ENCODE measurements around the gene RPA1. TPM values are rescaled to one million over a fixed set of nuclear protein-coding genes. Genes with fewer than 3 reads are reported as not detected.

RPA1 gene
- total and polyA plus RNA-seq, 7 experiments from 2014 or later, result 57.8 to 264 (median 85.2) TPM

GRCh38 chr17:1786708-1787107 is 43.1 kb upstream of the RPA1 start:
- ATAC-seq, result no peak
- H3K4me3 Mint-ChIP-seq, result no peak overlapping the region
- Histone ChIP-seq H3K4me1 (ENCODE audit: control insufficient read depth in 2 of 2, insufficient read depth in 2 of 2, low read length in 2 of 2) (no peaks in the 10 kb centered on the region), H3K27me3 (ENCODE audit: control insufficient read depth in 2 of 2, insufficient read depth in 2 of 2, low read length in 2 of 2) (no peaks in the 10 kb centered on the region), H3K36me3 (ENCODE audit: control insufficient read depth in 2 of 3, insufficient read depth in 3 of 3, low read length in 3 of 3) (peaks cover 0 to 51% (median 7%) of the 10 kb centered on the region in 3 experiments), H3K27ac (ENCODE audit: low read depth, low read length) (no peak overlapping the region), H3K9me3 (ENCODE audit: control insufficient read depth in 2 of 3, low read length in 3 of 3) (no peaks in the 10 kb centered on the region), H3K4me3 (ENCODE audit: low read length) (no peak overlapping the region)
- intact Hi-C loops (cut with micrococcal nuclease), result no loop called here
- no peaks in the 10 kb centered on the region for H3K9me3 Mint-ChIP-seq
- no peak for DNase-seq
- CTCF ChIA-PET, result interaction anchor here (1.1 kb wide), 1 partner anchor 65 kb away, joined by 5 read pairs; no protein-coding TSS in a partner anchor
- H3K27ac Mint-ChIP-seq, result no peak overlapping the region
- POLR2A ChIA-PET, result interaction anchor here (0.7 kb wide), 1 partner anchor 118 kb away, joined by 3 read pairs; no protein-coding TSS in a partner anchor
- peaks cover 0 to 34% (median 22%) of the 10 kb centered on the region in 5 donors for H3K36me3 Mint-ChIP-seq
- no peaks in the 10 kb centered on the region for H3K27me3 Mint-ChIP-seq
- peaks cover 2 to 20% (median 16%) of the 10 kb centered on the region in 7 donors for H3K4me1 Mint-ChIP-seq

DNA sequence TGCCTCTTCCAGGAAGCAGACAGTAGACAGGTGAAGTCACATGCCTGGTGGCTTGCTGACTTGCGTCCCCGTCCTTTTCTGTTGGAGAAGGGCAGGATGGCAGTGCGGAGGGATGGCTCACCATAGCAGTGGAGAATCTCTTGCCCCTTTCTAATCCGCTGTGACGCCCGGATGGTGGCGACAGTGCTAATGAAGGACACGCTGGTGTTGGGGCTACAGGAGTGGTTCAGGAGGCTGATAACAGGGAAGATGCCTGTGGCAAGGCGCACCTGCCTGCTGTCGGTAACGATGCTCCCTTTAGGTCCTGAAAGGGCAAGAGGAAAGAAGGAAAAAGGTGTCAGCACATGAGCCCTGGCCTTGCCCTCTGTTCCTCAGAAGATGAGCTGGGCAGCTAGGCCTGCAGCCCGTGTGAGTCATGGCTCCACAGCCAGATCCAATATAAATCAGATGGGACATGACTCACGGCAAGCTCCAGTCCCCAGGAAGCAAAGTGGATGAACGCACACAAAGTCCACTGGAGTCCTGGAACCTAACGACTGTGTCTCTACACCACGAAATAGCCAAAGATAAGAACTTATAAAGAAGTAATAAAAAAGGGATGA is 42.4 kb upstream of the RPA1 start:
- no peaks in the 10 kb centered on the region for H3K9me3 Mint-ChIP-seq
- Histone ChIP-seq H3K4me1 (ENCODE audit: control insufficient read depth in 2 of 2, insufficient read depth in 2 of 2, low read length in 2 of 2) (no peaks in the 10 kb centered on the region), H3K27me3 (ENCODE audit: control insufficient read depth in 2 of 2, insufficient read depth in 2 of 2, low read length in 2 of 2) (no peaks in the 10 kb centered on the region), H3K27ac (ENCODE audit: low read depth, low read length) (no peak overlapping the region), H3K4me3 (ENCODE audit: low read length) (no peak overlapping the region), H3K36me3 (ENCODE audit: control insufficient read depth in 2 of 3, insufficient read depth in 3 of 3, low read length in 3 of 3) (peaks cover 0 to 45% (median 7%) of the 10 kb centered on the region in 3 experiments), H3K9me3 (ENCODE audit: control insufficient read depth in 2 of 3, low read length in 3 of 3) (no peaks in the 10 kb centered on the region)
- peak overlapping the region in 1 of 9 donors; percentile 31 for H3K27ac Mint-ChIP-seq
- POLR2A ChIA-PET, result interaction anchor here (0.7 kb wide), 1 partner anchor 118 kb away, joined by 3 read pairs; no protein-coding TSS in a partner anchor
- peaks cover 0 to 31% (median 18%) of the 10 kb centered on the region in 5 donors for H3K36me3 Mint-ChIP-seq
- CTCF ChIA-PET, result interaction anchor here (0.5 to 1.1 kb wide), 2 partner anchors 66 to 80 kb away, joined by 3 to 5 read pairs; no protein-coding TSS in a partner anchor
- H3K4me3 Mint-ChIP-seq, result no peak overlapping the region
- no peaks in the 10 kb centered on the region for H3K27me3 Mint-ChIP-seq
- intact Hi-C loops (cut with micrococcal nuclease), result no loop called here
- DNase-seq (no peak), ATAC-seq (no peak)
- H3K4me1 Mint-ChIP-seq, result peaks cover 2 to 20% (median 16%) of the 10 kb centered on the region in 7 donors

- intact Hi-C loops (cut with micrococcal nuclease), result no loop called here
- Mint-ChIP-seq H3K27me3 (no peaks in the 10 kb centered on the region), H3K36me3 (peaks cover 0 to 24% (median 9%) of the 10 kb centered on the region in 5 donors), H3K27ac (no peak overlapping the region), H3K4me3 (no peak overlapping the region), H3K9me3 (no peaks in the 10 kb centered on the region), H3K4me1 (peaks cover 0 to 9% (median 5%) of the 10 kb centered on the region in 7 donors)
- no peak overlapping the region for H3K4me3 ChIP-seq (ENCODE audit: low read length)
- H3K4me1 ChIP-seq (ENCODE audit: control insufficient read depth in 2 of 2, insufficient read depth in 2 of 2, low read length in 2 of 2), result no peaks in the 10 kb centered on the region
- no peaks in the 10 kb centered on the region for H3K27me3 ChIP-seq (ENCODE audit: control insufficient read depth in 2 of 2, insufficient read depth in 2 of 2, low read length in 2 of 2)
- DNase-seq (no peak), ATAC-seq (no peak)
- no peaks in the 10 kb centered on the region for H3K9me3 ChIP-seq (ENCODE audit: control insufficient read depth in 2 of 3, low read length in 3 of 3)
- peaks cover 0 to 24% (median 7%) of the 10 kb centered on the region in 3 experiments for H3K36me3 ChIP-seq (ENCODE audit: control insufficient read depth in 2 of 3, insufficient read depth in 3 of 3, low read length in 3 of 3)
- ChIA-PET POLR2A (interaction anchor here (1.0 kb wide), 1 partner anchor 721 kb away, joined by 5 read pairs; no protein-coding TSS in a partner anchor), CTCF (no interaction called here)
- H3K27ac ChIP-seq (ENCODE audit: low read depth, low read length), result no peak overlapping the region
Observed at GRCh38 chr17:1789936-1790335, 39.9 kb upstream of the RPA1 start.

GRCh38 chr17:1792495-1793446 is 37.0 kb upstream of the RPA1 start:
- H3K27me3 ChIP-seq (ENCODE audit: control insufficient read depth in 2 of 2, insufficient read depth in 2 of 2, low read length in 2 of 2), result no peaks in the 10 kb centered on the region
- H3K27ac ChIP-seq (ENCODE audit: low read depth, low read length), result no peak overlapping the region
- ChIA-PET CTCF (no interaction called here), POLR2A (no interaction called here)
- H3K27ac Mint-ChIP-seq, result peak overlapping the region in 2 of 9 donors; percentile 38 to 82
- intact Hi-C loops (cut with micrococcal nuclease), result no loop called here
- H3K4me3 Mint-ChIP-seq, result no peak overlapping the region
- ATAC-seq (no peak), DNase-seq (no peak)
- peaks cover 0 to 7% (median 0%) of the 10 kb centered on the region in 3 experiments for H3K36me3 ChIP-seq (ENCODE audit: control insufficient read depth in 2 of 3, insufficient read depth in 3 of 3, low read length in 3 of 3)
- H3K9me3 ChIP-seq (ENCODE audit: control insufficient read depth in 2 of 3, low read length in 3 of 3), result no peaks in the 10 kb centered on the region
- H3K4me1 ChIP-seq (ENCODE audit: control insufficient read depth in 2 of 2, insufficient read depth in 2 of 2, low read length in 2 of 2), result no peaks in the 10 kb centered on the region
- H3K36me3 Mint-ChIP-seq, result peaks cover 0 to 12% (median 10%) of the 10 kb centered on the region in 5 donors
- H3K9me3 Mint-ChIP-seq, result no peaks in the 10 kb centered on the region
- peaks cover 10 to 21% (median 16%) of the 10 kb centered on the region in 7 donors for H3K4me1 Mint-ChIP-seq
- H3K4me3 ChIP-seq (ENCODE audit: low read length), result no peak overlapping the region
- no peaks in the 10 kb centered on the region for H3K27me3 Mint-ChIP-seq

DNA sequence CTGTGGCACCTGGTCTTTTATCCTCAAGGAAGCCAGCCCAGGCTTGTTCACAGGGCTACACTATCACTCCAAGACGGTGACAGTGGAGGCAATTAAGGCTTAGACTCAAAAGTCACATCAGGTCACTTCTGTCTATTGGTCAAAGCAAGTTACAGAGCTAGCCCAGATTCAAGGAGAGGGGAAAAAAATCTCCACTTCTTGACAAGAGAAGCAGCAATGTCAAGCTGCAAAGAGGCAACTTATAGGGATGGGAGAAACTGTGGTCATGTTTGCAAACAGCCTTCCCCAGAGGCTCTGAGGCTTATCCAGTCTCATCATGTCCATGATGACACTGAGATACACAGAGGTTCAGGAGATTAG is 36.4 kb upstream of the RPA1 start:
- H3K9me3 Mint-ChIP-seq, result no peaks in the 10 kb centered on the region
- H3K27me3 Mint-ChIP-seq, result no peaks in the 10 kb centered on the region
- no peak overlapping the region for H3K4me3 ChIP-seq (ENCODE audit: low read length)
- POLR2A ChIA-PET, result no interaction called here
- CTCF ChIA-PET, result no interaction called here
- intact Hi-C loops (cut with micrococcal nuclease), result no loop called here
- ATAC-seq, result no peak
- no peak for DNase-seq
- peak overlapping the region in 2 of 9 donors; percentile 38 to 82 for H3K27ac Mint-ChIP-seq
- H3K4me1 Mint-ChIP-seq, result peaks cover 10 to 21% (median 16%) of the 10 kb centered on the region in 7 donors
- no peaks in the 10 kb centered on the region for H3K4me1 ChIP-seq (ENCODE audit: control insufficient read depth in 2 of 2, insufficient read depth in 2 of 2, low read length in 2 of 2)
- no peaks in the 10 kb centered on the region for H3K9me3 ChIP-seq (ENCODE audit: control insufficient read depth in 2 of 3, low read length in 3 of 3)
- no peak overlapping the region for H3K4me3 Mint-ChIP-seq
- H3K36me3 ChIP-seq (ENCODE audit: control insufficient read depth in 2 of 3, insufficient read depth in 3 of 3, low read length in 3 of 3), result peaks cover 0 to 8% (median 0%) of the 10 kb centered on the region in 3 experiments
- no peak overlapping the region for H3K27ac ChIP-seq (ENCODE audit: low read depth, low read length)
- no peaks in the 10 kb centered on the region for H3K27me3 ChIP-seq (ENCODE audit: control insufficient read depth in 2 of 2, insufficient read depth in 2 of 2, low read length in 2 of 2)
- peaks cover 0 to 12% (median 10%) of the 10 kb centered on the region in 5 donors for H3K36me3 Mint-ChIP-seq

- intact Hi-C loops (cut with micrococcal nuclease), result no loop called here
- no peaks in the 10 kb centered on the region for H3K4me1 ChIP-seq (ENCODE audit: control insufficient read depth in 2 of 2, insufficient read depth in 2 of 2, low read length in 2 of 2)
- DNase-seq (no peak), ATAC-seq (no peak)
- H3K27me3 Mint-ChIP-seq, result no peaks in the 10 kb centered on the region
- H3K27ac ChIP-seq (ENCODE audit: low read depth, low read length), result no peak overlapping the region
- no peak overlapping the region for H3K4me3 Mint-ChIP-seq
- peaks cover 0 to 26% (median 0%) of the 10 kb centered on the region in 3 experiments for H3K36me3 ChIP-seq (ENCODE audit: control insufficient read depth in 2 of 3, insufficient read depth in 3 of 3, low read length in 3 of 3)
- no peak overlapping the region for H3K4me3 ChIP-seq (ENCODE audit: low read length)
- H3K9me3 Mint-ChIP-seq, result no peaks in the 10 kb centered on the region
- H3K27me3 ChIP-seq (ENCODE audit: control insufficient read depth in 2 of 2, insufficient read depth in 2 of 2, low read length in 2 of 2), result no peaks in the 10 kb centered on the region
- H3K4me1 Mint-ChIP-seq, result peaks cover 10 to 21% (median 14%) of the 10 kb centered on the region in 7 donors
- H3K36me3 Mint-ChIP-seq, result peaks cover 0 to 24% (median 10%) of the 10 kb centered on the region in 5 donors
- POLR2A ChIA-PET, result no interaction called here
- CTCF ChIA-PET, result interaction anchor here (0.6 kb wide), 1 partner anchor 84 kb away, joined by 3 read pairs; no protein-coding TSS in a partner anchor
- no peaks in the 10 kb centered on the region for H3K9me3 ChIP-seq (ENCODE audit: control insufficient read depth in 2 of 3, low read length in 3 of 3)
- H3K27ac Mint-ChIP-seq, result peak overlapping the region in 4 of 9 donors; percentile 2 to 32 (median 12)
Observed at GRCh38 chr17:1796800-1797199, 33.0 kb upstream of the RPA1 start.
